Body of pancreas (tissue), 4 donors: ENCODE data around the gene MEF2D.

ENCODE experiments used
- CTCF ChIP-seq, 7 experiments: fragments of 450-650 bp in 4 of 7; fragments of 200-600 bp in 3 of 7; sonication (generic) in 3 of 7; IDR thresholded peaks; one replicate each; pipeline ENCODE4 v1.5.1; 2016 to 2019; ENCODE audit warnings: antibody characterized with exemption in 7 of 7
- POLR2A ChIP-seq, 3 donors: fragments of 450-650 bp; IDR thresholded peaks; one replicate each; pipeline ENCODE4 v1.6.1; 2016; ENCODE audit warnings: antibody characterized with exemption in 3 of 3, mild to moderate bottlenecking in 2 of 3

GRCh38 chr1:156528875-156529425, 28.4 kb upstream of the MEF2D start:
- TF ChIP-seq POLR2A (IDR thresholded peaks at IDR 0.05) (no peak), CTCF (IDR thresholded peaks at IDR 0.05) (no peak)
